Neuronal stem cell (in vitro differentiated cells): ENCODE results near the gene TLR7.

Experiments
- DNase-seq: peaks from one replicate; pipeline ENCODE4 v3.0.0-alpha.2; 2013; ENCODE audit warnings: low spot score
- H2AFZ ChIP-seq: one replicate; pipeline ENCODE4 v1.6.1; 2013; ENCODE audit warnings: mild to moderate bottlenecking, low read length, inconsistent platforms
- H2AK5ac ChIP-seq: 2 replicates; pipeline ENCODE4 v1.6.1; 2013; ENCODE audit warnings: low read depth, mild to moderate bottlenecking, inconsistent platforms, low read length, moderate library complexity, mixed read lengths
- H2BK120ac ChIP-seq: 2 replicates; pipeline ENCODE4 v1.6.1; 2013; ENCODE audit warnings: low read depth, mild to moderate bottlenecking, inconsistent platforms, low read length, moderate library complexity, mixed read lengths
- H2BK12ac ChIP-seq: one replicate; pipeline ENCODE4 v1.6.1; 2013; ENCODE audit warnings: low read length, inconsistent platforms
- H2BK15ac ChIP-seq: 2 replicates; pipeline ENCODE4 v1.6.1; 2013; ENCODE audit warnings: mild to moderate bottlenecking, low read length, inconsistent platforms, mixed read lengths
- H2BK5ac ChIP-seq: one replicate; pipeline ENCODE4 v1.6.1; 2013; ENCODE audit warnings: inconsistent platforms, mild to moderate bottlenecking, low read length, moderate library complexity
- H3K14ac ChIP-seq: one replicate; pipeline ENCODE4 v1.6.1; 2013; ENCODE audit warnings: low read length, inconsistent platforms
- H3K18ac ChIP-seq: 2 replicates; pipeline ENCODE4 v1.6.1; 2013; ENCODE audit warnings: low read length, inconsistent platforms
- H3K23ac ChIP-seq: 2 replicates; pipeline ENCODE4 v1.6.1; 2013; ENCODE audit warnings: low read depth, mild to moderate bottlenecking, mixed read lengths, low read length, inconsistent platforms; ENCODE audit not compliant: poor library complexity
- H3K27ac ChIP-seq: replicated peaks from 3 replicates; pipeline ENCODE4 v1.5.1; 2013; ENCODE audit warnings: low read length, inconsistent platforms
- H3K27me3 ChIP-seq, 3 experiments: 2 replicates each; pipeline ENCODE4 v1.6.1; 2013; ENCODE audit warnings: low read length in 3 of 3, mild to moderate bottlenecking in 2 of 3, inconsistent platforms in 1 of 3, low read depth in 1 of 3, mixed read lengths in 1 of 3, moderate library complexity in 1 of 3; ENCODE audit not compliant: control insufficient read depth in 3 of 3, insufficient read depth in 3 of 3
- H3K36me3 ChIP-seq, 2 donors: replicated peaks in 1 of 2; 2 replicates each; pipeline ENCODE4 v1.6.1; 2013; ENCODE audit warnings: low read length in 2 of 2; ENCODE audit not compliant: control insufficient read depth in 2 of 2, insufficient read depth in 2 of 2
- H3K4ac ChIP-seq: 2 replicates; pipeline ENCODE4 v1.6.1; 2013; ENCODE audit warnings: inconsistent platforms, mild to moderate bottlenecking, low read length, moderate library complexity
- H3K4me1 ChIP-seq, 2 donors: 1 replicate in 1 of 2; 2 replicates in 1 of 2; pipeline ENCODE4 v1.6.1; 2013; ENCODE audit warnings: low read length in 2 of 2, low read depth in 1 of 2; ENCODE audit not compliant: control insufficient read depth in 2 of 2, insufficient read depth in 1 of 2
- H3K4me2 ChIP-seq: one replicate; pipeline ENCODE4 v1.6.1; 2013; ENCODE audit warnings: mild to moderate bottlenecking, low read length, inconsistent platforms; ENCODE audit not compliant: insufficient read depth, poor library complexity, severe bottlenecking
- H3K4me3 ChIP-seq, 2 donors: 2 replicates each; pipeline ENCODE4 v1.5.1; 2013; ENCODE audit warnings: low read length in 2 of 2, mild to moderate bottlenecking in 2 of 2, inconsistent platforms in 1 of 2, moderate library complexity in 1 of 2
- H3K79me1 ChIP-seq: one replicate; pipeline ENCODE4 v1.6.1; 2013; ENCODE audit warnings: low read depth, mild to moderate bottlenecking, inconsistent platforms, low read length, moderate library complexity
- H3K9ac ChIP-seq: one replicate; pipeline ENCODE4 v1.6.1; 2013; ENCODE audit warnings: mild to moderate bottlenecking, low read depth, low read length, inconsistent platforms; ENCODE audit not compliant: poor library complexity
- H3K9me3 ChIP-seq, 2 donors: replicated peaks in 1 of 2; 2 replicates each; pipeline versions ENCODE3 to v1.6.1; 2013; ENCODE audit warnings: low read length in 2 of 2, mild to moderate bottlenecking in 2 of 2, inconsistent platforms in 1 of 2, low read depth in 1 of 2, mixed read lengths in 1 of 2, moderate library complexity in 1 of 2; ENCODE audit not compliant: control insufficient read depth in 2 of 2, insufficient read depth in 1 of 2
- H4K8ac ChIP-seq: one replicate; pipeline ENCODE4 v1.6.1; 2013; ENCODE audit warnings: low read depth, mild to moderate bottlenecking, inconsistent platforms, low read length, moderate library complexity
- H4K91ac ChIP-seq: one replicate; pipeline ENCODE4 v1.6.1; 2013; ENCODE audit warnings: low read length, low read depth, mild to moderate bottlenecking, inconsistent platforms; ENCODE audit not compliant: poor library complexity
- WGBS, 2 donors: extraction: QIAGEN DNeasy Blood & Tissue Kit; methylation state at CpG; one replicate each; pipeline ENCODE4 v1.1.7; 2013; ENCODE audit warnings: missing lambda C conversion rate in 2 of 2, mixed read lengths in 1 of 2; ENCODE audit not compliant: insufficient read length in 2 of 2, insufficient replicate concordance in 1 of 2; ENCODE audit errors: extremely low coverage in 2 of 2; 5-methylcytosine and 5-hydroxymethylcytosine counted together

TLR7 gene

DNA sequence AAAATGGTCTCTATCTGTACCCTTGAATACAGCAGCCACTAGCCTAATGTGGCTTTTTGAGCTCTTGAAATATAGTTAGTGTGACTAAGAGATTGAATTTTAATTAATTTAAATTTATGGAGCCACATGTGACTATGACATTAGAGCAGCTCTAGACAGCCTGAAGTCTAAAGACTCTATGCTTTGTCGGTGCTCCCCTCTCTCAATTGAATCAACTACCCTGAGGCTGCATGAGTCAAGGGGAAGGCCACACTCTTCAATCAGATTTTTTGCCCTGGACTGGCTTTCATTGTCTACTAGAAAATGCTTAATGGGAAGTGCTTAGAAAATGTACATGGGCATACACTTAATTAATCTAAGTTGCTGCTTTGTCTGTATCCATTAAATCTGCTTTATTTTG is 11.7 kb downstream of the TLR7 start:
- Histone ChIP-seq H3K4me3 (no peak overlapping the region), H4K91ac (no peak overlapping the region), H3K4me1 (no peaks in the 10 kb centered on the region), H3K9ac (no peak overlapping the region), H2BK5ac (no peak overlapping the region), H3K27ac (no peak overlapping the region), H2BK12ac (no peak overlapping the region), H2BK15ac (no peak overlapping the region), H3K27me3 (peaks cover 0 to 3% (median 0%) of the 10 kb centered on the region in 3 experiments), H2AFZ (no peak overlapping the region), H3K79me1 (no peaks in the 10 kb centered on the region), H4K8ac (no peak overlapping the region), H3K18ac (no peak overlapping the region), H3K4ac (no peak overlapping the region), H3K14ac (no peak overlapping the region), H3K4me2 (no peak overlapping the region), H3K9me3 (no peaks in the 10 kb centered on the region), H2BK120ac (no peak overlapping the region), H3K36me3 (no peaks in the 10 kb centered on the region), H3K23ac (no peak overlapping the region), H2AK5ac (no peak overlapping the region)
- no peak for DNase-seq
- WGBS, 2 donors = no CpG with 5 or more reads among the region's 1 CpG

- Histone ChIP-seq H3K36me3 (no peaks in the 10 kb centered on the region), H2BK120ac (no peak overlapping the region), H3K79me1 (no peaks in the 10 kb centered on the region), H3K4me2 (no peak overlapping the region), H4K91ac (no peak overlapping the region), H2AFZ (no peak overlapping the region), H2AK5ac (no peak overlapping the region), H3K9ac (no peak overlapping the region), H2BK12ac (no peak overlapping the region), H3K4me3 (no peak overlapping the region), H3K4me1 (no peaks in the 10 kb centered on the region), H3K14ac (no peak overlapping the region), H3K9me3 (no peaks in the 10 kb centered on the region), H3K27ac (no peak overlapping the region), H4K8ac (no peak overlapping the region), H2BK5ac (no peak overlapping the region), H3K18ac (no peak overlapping the region), H2BK15ac (no peak overlapping the region), H3K4ac (no peak overlapping the region), H3K23ac (no peak overlapping the region), H3K27me3 (peaks cover 0 to 10% (median 0%) of the 10 kb centered on the region in 3 experiments)
- WGBS, 2 donors = no CpG with 5 or more reads among the region's 2 CpGs
- no peak for DNase-seq
Observed at GRCh38 chrX:12881914-12882313, 15.0 kb downstream of the TLR7 start.

GRCh38 chrX:12885508-12885907 is 18.6 kb downstream of the TLR7 start:
- Histone ChIP-seq H2BK12ac (no peak overlapping the region), H2BK120ac (no peak overlapping the region), H4K8ac (no peak overlapping the region), H3K9me3 (no peaks in the 10 kb centered on the region), H2AFZ (no peak overlapping the region), H3K4me2 (no peak overlapping the region), H3K4me3 (no peak overlapping the region), H4K91ac (no peak overlapping the region), H3K36me3 (no peaks in the 10 kb centered on the region), H3K23ac (no peak overlapping the region), H3K27ac (no peak overlapping the region), H3K27me3 (peaks cover 0 to 10% (median 0%) of the 10 kb centered on the region in 3 experiments), H2BK15ac (no peak overlapping the region), H2AK5ac (no peak overlapping the region), H3K4me1 (no peaks in the 10 kb centered on the region), H3K18ac (no peak overlapping the region), H2BK5ac (no peak overlapping the region), H3K9ac (no peak overlapping the region), H3K4ac (no peak overlapping the region), H3K14ac (no peak overlapping the region), H3K79me1 (no peaks in the 10 kb centered on the region)
- WGBS, 2 donors = no CpG with 5 or more reads among the region's 5 CpGs
- no peak for DNase-seq

DNA sequence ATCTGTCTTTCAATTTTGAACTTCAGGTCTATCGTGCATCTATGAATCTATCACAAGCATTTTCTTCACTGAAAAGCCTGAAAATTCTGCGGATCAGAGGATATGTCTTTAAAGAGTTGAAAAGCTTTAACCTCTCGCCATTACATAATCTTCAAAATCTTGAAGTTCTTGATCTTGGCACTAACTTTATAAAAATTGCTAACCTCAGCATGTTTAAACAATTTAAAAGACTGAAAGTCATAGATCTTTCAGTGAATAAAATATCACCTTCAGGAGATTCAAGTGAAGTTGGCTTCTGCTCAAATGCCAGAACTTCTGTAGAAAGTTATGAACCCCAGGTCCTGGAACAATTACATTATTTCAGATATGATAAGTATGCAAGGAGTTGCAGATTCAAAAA is 19.7 kb downstream of the TLR7 start:
- Histone ChIP-seq H3K9me3 (no peaks in the 10 kb centered on the region), H3K18ac (no peak overlapping the region), H3K36me3 (no peaks in the 10 kb centered on the region), H3K4ac (no peak overlapping the region), H3K4me3 (no peak overlapping the region), H2BK15ac (no peak overlapping the region), H2AFZ (no peak overlapping the region), H3K27ac (no peak overlapping the region), H3K4me1 (no peaks in the 10 kb centered on the region), H3K23ac (no peak overlapping the region), H3K9ac (no peak overlapping the region), H4K8ac (no peak overlapping the region), H3K79me1 (no peaks in the 10 kb centered on the region), H2AK5ac (no peak overlapping the region), H2BK120ac (no peak overlapping the region), H2BK12ac (no peak overlapping the region), H3K27me3 (peaks cover 0 to 10% (median 0%) of the 10 kb centered on the region in 3 experiments), H4K91ac (no peak overlapping the region), H3K4me2 (no peak overlapping the region), H2BK5ac (no peak overlapping the region), H3K14ac (no peak overlapping the region)
- no peak for DNase-seq
- no CpG with 5 or more reads among the region's 3 CpGs for WGBS, 2 donors
